Stimulated activated CD4-positive, alpha-beta T cell treated with anti-CD3 and anti-CD28 coated beads, Interleukin-1b, Interleukin-23, amount 100 ng/mL, for 24 hours (primary cell): ENCODE data around the gene CXCR4.
"Not testable (repeated sequence)": the region's sequence is repeated elsewhere in the genome, so short reads cannot be mapped to it uniquely, and the experiment has no call there.

Experiments used
- DNase-seq, 4 experiments: peaks; one replicate each; pipeline ENCODE4 v3.0.0-alpha.2; 2020; ENCODE audit warnings: low read depth in 4 of 4, low spot score in 1 of 4

The CXCR4 gene

GRCh38 chr2:136077107-136077506 is 40.8 kb downstream of the CXCR4 start:
- DNase-seq, result no peak

GRCh38 chr2:136075476-136075875 is 42.5 kb downstream of the CXCR4 start:
- DNase-seq, result no peak

GRCh38 chr2:136072621-136073020 is 45.3 kb downstream of the CXCR4 start:
- no peak for DNase-seq

- not testable (repeated sequence) for DNase-seq
Measured at GRCh38 chr2:136071887-136072286, 46.1 kb downstream of the CXCR4 start.

- DNase-seq, result no peak
Measured at GRCh38 chr2:136070913-136071312, 47.0 kb downstream of the CXCR4 start.

- no peak for DNase-seq
Measured at GRCh38 chr2:136069773-136070172, 48.2 kb downstream of the CXCR4 start.

- no peak for DNase-seq
Measured at GRCh38 chr2:136068581-136069227, 49.2 kb downstream of the CXCR4 start.

GRCh38 chr2:136067897-136068580 is 49.9 kb downstream of the CXCR4 start:
- no peak for DNase-seq

- DNase-seq, result no peak
Measured at GRCh38 chr2:136067459-136067858, 50.5 kb downstream of the CXCR4 start.

GRCh38 chr2:136065907-136066306 is 52.0 kb downstream of the CXCR4 start:
- no peak for DNase-seq

GRCh38 chr2:136065384-136065783 is 52.6 kb downstream of the CXCR4 start:
- DNase-seq, result no peak
